Inflammatory macrophage treated with lipopolysaccharide for 4 hours (primary cell): ENCODE results near the gene CIRBP.

Experiments
- DNase-seq: peaks from one replicate; pipeline ENCODE4 v3.0.0-alpha.2; 2020

CIRBP gene

DNA sequence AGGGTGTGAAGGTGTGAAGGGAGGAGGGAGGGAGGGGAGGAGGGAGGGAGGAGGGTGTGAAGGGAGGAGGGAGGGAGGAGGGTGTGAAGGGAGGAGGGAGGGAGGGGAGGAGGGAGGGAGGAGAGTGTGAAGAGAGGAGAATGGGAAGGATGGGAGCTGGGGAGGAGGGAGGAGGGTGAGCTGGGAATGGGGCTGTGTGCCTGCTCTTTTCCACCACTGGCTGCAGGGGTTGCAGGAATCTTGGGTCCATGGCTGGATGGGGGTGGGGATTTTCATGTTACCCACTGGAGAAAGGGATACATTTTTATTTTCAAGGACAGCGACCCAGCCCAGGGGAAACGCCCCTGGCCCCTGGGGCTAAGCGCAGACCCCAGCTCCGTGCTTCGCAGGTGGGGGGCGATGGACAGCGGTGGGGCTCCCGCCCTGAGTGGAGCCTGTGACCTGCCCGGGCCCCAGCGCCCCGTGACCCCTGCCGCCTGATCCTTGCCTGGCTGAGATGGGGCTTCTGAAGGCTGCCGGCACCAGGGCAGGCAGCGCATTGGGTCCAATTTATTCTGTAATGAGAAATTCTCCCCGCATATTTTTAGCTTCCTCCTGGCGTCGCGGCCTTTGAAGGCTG lies 13.6 kb downstream of the CIRBP start:
- no peak for DNase-seq

- no peak for DNase-seq
These were observed 14.2 kb downstream of the CIRBP start for GRCh38 chr19:1283207-1283916.

DNA sequence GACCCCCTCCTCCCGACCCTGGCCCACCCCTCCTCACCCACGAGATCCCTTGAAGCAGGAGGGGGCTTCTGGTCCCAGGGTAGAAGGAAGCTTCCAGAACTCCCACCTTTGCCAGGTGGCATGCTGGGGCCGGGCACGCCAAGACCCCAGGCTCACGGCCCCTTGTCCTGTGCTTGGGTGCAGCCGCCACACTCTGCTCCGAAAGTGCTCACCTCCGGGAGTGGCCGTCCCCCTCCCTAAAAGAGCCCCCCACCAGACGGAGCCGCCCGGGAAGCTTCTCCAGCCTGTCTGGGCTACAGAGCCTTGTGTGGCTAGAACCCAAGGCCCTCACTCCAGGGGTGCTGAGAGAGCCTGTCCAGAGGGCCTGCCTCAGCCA lies 14.8 kb downstream of the CIRBP start:
- DNase-seq, result no peak

DNA sequence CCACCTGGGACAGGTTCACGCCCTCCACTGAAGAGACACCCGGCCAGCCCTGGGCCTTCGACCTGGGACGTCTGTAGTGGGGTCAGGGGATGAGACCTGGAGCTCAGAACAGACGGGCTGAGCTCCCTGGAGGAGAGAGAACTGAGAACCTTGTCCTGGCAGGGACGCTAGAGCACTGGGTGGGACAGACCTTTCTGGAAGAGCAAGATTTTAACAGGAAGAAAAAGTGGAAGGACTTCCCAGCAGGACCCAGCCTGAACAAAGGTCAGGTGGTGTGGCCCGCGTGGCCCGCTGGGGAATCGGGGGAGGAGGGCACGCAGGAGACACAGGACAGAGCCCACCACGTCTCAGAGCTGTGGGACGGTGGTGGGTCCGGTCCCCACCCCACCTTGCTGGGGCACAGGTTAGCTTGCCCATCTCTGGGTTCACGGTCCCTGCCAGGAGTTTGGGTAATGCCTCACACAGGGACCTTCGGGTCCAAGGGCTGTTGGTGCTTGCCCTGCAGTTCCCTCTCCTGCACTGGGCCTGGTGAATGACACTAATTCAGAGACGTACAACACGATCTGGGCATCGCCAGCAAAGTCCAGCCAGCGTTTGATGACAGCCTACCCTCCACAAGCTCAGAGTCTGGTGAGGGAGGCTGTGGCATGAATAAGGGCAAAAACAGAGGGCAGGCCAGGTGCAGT lies 15.3 kb downstream of the CIRBP start:
- no peak for DNase-seq

DNA sequence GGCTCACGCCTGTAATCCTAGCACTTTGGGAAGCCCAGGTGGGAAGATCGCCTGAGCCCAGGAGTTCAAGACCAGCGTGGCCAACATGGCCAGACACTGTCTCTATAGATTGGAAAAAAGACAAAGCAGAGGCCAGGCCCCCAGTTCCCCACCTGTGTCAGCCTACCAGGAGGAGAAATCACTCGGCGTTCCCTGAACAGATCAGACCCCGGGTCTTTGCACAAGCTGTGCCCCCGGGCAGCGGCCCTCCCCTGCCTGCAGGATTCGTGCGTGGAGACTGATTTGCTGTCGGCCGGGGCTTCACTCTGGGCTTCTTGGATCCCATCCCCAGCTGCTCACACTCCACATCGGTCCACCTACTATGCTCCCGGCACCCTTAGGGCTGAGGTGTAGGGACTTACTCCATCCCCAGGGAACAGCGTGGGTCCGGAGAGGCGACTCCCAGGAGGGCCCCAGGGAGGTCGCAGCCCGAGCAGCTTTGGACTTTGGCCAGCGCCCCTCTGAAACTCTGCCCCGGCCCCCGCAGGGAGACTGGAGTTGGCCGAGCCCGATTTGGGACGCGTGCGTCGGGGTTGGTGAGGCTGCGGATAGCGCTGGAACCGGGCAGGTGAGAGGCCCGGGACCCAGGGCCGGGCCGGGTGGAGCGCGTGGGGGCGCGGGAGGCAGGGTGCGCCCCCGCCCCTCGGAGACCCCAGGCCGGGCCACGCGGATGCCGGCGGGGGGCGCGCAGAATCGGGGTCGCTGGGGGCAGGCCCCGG lies 16.0 kb downstream of the CIRBP start:
- DNase-seq, result no peak

- no peak for DNase-seq
These were observed 16.7 kb downstream of the CIRBP start, which contains the start of gene EFNA2 for GRCh38 chr19:1285737-1286360. Gene EFNA2 (plus strand): TSS chr19:1285873. CDS start chr19:1286169, 296 bp downstream.

DNA sequence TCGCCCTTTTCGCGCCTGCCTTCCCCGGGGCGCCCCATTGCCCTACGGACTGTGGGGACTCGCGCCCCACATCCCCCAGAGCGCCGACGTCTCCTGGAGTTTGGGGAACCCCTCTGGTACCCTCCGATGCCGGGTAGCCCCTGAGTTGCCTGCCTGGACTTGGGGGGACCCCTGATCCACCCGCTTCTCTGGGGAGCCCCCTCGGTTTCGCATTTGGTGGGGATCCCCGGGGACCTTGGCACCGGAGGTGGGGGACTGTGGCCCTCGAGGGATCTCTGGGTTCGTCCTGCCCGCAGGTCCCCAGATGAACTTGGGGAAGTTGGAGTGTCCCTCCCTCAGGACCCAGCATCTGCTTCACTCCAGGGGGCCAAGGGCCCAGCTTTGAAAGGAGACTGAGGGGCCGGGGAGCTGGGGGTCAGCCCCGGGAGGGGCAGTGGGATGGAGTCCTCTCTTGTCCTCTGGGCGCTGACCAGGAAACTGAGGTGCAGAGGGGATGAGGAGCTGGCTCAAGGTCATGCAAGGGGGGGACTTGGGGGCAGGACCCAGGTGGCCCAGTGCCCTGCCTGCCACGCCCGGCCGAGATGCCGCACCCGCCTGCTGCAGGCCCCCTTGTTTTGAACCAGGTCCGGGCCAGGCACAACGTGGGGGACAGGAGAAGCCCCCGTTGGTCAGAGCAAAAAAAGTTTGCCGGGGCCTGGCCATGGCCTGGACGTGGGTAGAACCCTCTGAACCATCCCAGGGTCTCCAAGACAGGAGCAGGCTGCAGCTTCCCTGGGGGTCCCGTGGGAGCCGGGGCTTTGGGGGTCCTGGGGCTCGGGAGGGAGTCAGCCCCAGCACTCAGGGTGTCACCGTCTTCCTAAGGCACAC lies 17.6 kb downstream of the CIRBP start:
- DNase-seq, result no peak

- no peak for DNase-seq
These were observed 18.5 kb downstream of the CIRBP start for GRCh38 chr19:1287354-1288225.

- no peak for DNase-seq
These were observed 19.1 kb downstream of the CIRBP start for GRCh38 chr19:1288226-1288612.

DNA sequence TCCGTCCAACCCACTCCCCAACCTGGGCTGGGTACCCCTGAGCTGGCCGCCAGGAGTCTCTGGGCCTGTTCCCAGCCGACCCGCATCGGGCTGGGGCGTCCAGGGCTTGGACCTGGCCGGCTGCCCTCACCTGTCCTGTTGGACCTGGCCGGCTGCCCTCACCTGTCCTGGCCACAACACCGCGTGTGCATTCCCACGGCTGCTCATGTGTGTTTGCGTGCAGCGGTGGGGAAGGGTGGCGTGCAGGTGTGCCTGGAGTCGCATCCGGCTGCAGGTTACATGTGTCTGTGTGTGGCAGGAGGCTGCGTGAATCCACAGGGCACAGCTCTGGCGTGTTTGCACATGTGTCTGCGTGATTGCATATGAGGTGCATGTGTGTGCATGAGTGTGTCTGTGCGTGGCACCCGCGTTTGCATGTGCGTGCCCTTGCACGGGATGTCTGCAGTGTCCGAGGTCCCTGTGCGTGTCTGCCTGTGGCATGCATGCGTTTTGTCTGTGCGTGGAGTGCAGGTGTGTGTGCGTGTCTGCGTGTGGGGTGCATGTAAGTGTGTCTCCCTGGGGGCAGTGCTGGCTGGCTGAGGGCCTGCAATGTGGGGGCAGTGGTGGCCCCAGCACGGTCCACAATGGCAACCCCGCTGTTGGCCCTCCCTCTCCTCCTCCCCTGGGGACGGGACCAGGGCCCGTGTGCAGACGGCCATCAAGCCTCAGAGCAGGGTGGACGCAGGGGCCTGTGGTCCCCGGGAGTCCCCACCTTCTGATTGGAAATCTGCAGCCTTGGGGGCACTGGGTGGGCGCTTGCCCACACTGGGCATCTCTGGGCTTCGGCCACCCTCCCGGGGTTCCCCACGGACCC lies 19.9 kb downstream of the CIRBP start:
- no peak for DNase-seq

DNA sequence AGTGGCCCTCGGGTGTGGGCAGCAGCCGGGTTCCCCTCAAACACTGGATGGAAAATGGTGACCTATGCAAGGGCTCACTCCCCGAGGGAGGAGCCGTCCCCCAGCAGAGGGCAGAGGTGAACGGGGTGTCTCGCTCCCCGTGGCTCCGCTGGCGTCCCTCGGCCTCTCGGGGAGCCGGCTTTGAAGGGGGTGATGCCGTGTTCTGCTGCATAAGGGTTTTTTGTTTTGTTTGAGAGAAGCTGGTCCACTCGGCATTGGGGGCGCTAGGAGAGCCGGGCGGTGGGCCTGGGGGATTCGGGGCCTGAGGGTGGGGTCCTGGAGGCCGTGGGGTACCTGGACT lies 20.5 kb downstream of the CIRBP start:
- no peak for DNase-seq

GRCh38 chr19:1290196-1290702 lies 21.1 kb downstream of the CIRBP start:
- DNase-seq, result no peak

DNA sequence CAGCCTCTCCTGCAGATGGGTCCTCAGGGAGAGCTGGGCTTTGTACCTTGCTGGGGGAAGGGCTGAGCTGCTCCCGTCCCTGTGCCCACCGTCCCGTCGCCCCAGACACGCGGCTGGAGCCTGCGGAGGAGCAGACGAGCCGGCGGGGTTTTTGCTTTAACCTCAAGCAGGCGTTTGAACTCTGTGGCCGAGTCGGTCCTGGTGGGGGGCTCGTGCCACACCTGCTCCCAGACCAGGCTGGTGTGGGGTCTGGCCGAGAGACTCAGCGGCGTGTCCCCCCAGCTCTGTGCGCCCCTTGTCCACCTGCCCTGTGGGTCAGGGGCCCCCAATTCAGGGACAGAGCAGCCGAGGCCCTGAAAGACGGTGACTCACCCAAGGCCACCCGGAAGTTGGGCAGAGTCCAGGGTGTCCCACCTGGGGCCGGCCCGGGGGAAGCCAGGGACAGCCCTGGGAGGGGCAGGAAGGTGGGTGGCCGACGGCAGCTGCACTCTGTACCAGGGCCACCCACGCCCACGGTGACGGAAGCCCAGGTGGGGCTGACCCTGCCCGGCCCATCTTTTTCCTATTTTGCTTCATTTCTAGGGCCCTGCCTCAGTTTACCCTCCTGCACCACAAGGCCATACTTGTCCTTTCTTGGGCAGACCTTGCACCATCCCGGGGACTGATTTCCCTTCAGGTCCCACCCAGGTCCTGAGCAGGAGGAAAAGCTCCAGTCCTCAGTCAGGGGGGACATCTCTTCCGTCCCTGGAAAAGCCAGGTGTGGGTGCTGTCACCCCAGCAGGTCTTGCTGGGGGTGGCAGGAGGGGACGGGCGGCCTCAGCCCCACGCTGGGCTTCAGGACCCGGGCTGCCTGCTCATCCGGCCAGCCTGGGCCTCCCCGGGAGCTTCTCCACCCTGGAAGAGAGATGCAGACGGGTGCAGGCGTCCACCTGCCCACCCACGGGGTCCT lies 21.8 kb downstream of the CIRBP start:
- no peak for DNase-seq

GRCh38 chr19:1291761-1292418 lies 22.8 kb downstream of the CIRBP start:
- no peak for DNase-seq

DNA sequence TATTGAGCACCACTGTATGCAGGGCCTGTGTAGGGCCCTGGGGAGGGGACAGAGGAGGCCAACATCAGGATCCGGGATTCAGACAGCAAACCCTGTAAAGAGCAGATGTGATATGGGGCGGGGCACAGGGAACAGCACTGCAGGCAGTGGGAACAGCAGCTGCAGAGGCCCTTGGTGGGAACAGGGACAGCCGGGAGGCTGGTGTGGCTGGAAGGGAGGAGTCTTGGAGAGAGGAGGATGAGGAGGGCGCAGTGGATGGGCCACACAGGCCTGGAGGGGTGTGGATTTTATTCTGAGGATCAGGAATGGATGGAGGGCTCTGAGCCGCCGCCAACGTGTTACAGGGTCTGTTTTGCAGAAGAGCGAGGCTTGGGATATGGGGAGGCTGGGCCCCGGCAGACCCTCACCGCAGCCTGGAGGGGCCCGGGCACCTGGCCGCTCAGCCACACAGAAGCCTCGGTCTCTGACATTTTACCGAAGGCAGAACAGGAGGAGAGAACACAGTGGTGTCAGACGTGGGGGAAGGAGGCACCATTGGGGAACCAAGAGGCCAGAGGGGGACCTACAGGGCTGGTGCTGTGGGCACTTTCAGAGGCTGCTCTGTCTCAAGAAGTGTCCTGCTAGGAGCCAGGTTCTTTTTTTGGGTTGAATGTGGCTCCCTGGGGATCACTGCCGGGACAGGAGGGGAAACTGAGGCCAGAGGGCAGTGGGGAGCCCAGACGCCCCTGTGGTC lies 23.5 kb downstream of the CIRBP start:
- DNase-seq, result no peak

DNA sequence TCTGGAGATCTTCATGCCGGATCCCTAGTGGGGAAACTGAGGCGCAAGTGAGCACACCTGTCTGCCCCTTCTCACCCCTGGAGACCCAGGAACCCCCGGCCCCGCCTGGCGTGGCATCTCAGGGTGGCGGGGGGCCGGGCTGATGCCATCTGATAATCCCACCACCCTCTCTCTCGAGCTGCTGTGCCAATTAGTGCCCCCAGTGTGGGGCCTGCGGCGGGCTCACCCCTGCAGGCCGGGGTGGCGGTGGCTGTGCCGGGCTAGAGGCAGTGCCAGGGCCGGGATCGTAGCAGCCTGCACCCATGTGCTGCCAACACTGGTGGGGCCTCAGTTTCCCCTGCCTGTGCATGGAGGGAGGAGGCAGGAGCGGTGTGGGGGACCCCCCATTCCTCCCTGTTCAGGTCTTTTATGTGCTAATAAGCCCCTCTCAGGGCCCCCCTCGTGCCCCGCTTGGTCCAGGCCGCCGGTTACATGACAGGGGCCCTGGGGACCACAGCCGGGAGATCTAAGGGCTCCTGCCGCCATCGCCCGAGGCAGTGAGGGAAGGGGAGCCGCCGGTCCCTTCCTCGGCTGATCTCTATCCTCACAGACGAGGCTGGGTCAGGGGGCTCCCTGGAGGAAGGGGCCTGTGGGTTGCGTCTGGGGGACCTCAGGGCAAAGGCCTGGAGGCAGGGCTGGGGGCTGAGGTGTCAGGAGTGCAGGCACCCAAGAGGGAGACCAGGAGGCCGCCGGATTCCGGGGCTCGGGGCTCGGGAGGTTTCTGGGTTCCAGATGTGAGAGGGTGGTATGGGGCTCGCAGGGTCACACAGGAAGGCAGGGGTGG lies 24.9 kb downstream of the CIRBP start:
- no peak for DNase-seq
